Activated CD8-positive, alpha-beta memory T cell treated with anti-CD3 and anti-CD28 coated beads, Interleukin-2, amount 50 U/mL, for 24 hours (primary cell): ENCODE results near the gene ZBTB11.
A peak's percentile ranks its signal among the peaks of the same experiment; 100 is the strongest.
"Not testable (repeated sequence)": the region's sequence is repeated elsewhere in the genome, so short reads cannot be mapped to it uniquely, and the experiment has no call there.

Experiments used
- DNase-seq: peaks from one replicate; pipeline ENCODE4 v3.0.0-alpha.2; 2020; ENCODE audit errors: extremely low read depth

Gene ZBTB11

DNA sequence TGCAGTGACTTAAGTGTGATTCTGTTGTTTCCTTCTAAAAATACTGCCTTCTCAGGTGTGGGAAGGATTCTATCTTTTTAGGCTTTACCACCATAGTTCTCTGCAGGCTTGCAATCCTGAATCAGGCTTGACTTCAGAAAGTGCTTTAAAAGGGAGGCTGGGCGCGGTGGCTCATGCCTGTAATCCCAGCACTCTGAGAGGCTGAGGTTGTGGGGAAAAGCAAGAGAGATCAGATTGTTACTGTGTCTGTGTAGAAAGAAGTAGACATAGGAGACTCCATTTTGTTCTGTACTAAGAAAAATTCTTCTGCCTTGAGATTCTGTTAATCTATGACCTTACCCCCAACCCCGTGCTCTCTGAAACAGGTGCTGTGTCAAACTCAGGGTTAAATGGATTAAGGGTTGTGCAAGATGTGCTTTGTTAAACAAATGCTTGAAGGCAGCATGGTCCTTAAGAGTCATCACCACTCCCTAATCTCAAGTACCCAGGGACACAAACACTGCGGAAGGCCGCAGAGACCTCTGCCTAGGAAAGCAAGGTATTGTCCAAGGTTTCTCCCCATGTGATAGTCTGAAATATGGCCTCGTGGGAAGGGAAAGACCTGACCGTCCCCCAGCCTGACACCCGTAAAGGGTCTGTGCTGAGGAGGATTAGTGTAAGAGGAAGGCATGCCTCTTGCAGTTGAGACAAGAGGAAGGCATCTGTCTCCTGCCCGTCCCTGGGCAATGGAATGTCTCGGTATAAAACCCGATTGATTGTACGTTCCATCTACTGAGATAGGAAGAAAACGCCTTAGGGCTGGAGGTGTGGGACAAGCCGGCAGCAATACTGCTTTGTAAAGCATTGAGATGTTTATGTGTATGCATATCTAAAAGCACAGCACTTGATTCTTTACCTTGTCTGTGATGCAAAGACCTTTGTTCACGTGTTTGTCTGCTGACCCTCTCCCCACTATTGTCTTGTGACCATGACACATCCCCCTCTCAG lies 15.0 kb upstream of the ZBTB11 start:
- not testable (repeated sequence) for DNase-seq

DNA sequence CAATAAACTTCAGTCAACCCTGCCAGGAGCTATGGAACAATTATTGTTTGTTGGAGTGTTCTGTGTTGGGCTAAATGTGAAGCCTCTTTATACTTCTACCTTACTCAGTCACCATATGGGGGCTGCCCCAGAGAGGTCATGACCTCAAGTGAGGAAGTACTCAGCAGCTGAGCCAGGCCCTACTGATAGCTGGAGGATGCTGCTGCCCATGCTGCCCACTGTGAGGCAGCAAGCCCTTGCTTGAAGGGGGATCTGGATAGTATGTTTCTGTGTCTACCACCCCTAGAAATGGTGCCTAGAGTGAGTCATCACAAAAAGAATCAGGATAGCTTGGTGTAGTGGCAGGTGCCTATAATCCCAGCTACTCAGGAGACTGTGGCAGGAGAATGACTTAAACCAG lies 14.0 kb upstream of the ZBTB11 start:
- no peak for DNase-seq

DNA sequence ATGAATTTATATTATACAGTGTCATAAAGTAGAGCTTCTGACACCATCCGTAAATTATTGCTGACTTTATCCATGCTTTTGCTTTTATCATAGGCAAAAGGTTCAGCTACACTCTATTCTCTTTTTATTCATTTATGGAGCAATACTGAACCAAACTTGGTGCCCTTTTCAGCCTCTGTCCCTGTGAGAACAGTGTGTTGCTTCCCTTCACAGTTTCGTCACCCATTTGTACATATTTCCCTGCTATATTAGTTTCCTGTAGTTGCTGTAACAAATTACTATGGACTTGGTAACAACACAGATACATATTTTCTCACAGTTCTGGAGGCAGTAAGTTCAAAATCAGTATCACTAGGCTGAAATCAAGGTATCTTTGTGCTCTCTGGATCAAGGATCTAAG lies 12.4 kb upstream of the ZBTB11 start:
- DNase-seq: no peak

DNA sequence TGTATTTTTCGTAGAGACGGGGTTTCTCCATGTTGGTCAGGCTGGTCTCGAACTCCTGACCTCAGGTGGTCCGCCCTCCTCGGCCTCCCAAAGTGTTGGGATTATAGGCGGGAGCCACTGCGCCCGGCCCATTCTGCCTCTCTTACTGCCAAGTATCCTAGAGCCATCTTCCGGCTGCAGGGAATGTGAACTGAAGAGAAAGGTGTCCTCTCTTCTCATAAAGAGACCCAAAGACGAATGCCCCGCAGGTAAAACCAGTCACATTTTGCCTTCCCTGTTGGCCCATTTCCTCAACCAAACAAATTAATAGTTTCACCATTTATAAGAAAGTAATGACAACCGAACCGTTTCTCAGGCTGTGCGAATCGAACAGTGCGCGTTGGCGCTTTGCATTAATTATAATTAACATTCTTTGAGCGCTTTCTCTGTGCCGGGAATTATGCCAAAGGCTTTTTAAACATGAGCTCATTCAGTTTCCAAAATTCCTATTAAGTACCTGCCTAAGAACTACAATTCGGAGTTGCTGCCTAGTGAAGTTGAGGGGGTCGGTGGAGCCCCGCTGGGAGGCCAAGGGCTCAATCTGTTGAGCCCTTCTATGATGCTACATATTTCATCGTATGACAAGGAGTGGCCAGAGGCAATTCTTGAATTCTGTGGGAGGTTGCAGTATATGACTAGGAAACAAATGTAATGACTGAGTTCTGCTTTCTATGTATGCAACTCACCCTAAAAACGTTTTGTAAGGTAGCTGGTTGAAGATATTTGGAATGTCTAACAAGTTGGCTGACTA lies 10.4 kb upstream of the ZBTB11 start:
- no peak for DNase-seq

GRCh38 chr3:101685870-101686307 lies 9.0 kb upstream of the ZBTB11 start:
- no peak for DNase-seq

GRCh38 chr3:101685050-101685400 lies 8.1 kb upstream of the ZBTB11 start:
- DNase-seq: no peak

GRCh38 chr3:101680466-101680865 lies 3.5 kb upstream of the ZBTB11 start:
- no peak for DNase-seq

DNA sequence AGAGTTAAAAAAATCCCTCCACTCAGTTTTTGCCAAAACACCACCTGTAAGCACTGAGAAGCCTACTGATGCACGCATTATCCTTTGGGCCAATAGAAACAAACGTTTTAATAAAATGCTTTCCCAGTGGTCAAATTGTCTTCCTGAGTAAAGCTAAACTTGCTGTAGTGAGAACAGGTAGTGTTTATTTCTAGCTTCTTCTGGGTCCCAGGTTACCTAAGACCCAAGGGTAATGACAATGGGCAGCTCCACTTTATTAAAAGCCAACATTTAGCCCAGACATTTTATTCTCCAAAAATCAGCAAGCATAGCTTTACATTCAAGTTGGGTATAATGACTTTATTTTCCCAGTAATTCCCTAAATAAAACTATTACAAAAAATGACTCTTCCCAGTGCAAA lies 1.9 kb upstream of the ZBTB11 start:
- DNase-seq: not testable (repeated sequence)

DNA sequence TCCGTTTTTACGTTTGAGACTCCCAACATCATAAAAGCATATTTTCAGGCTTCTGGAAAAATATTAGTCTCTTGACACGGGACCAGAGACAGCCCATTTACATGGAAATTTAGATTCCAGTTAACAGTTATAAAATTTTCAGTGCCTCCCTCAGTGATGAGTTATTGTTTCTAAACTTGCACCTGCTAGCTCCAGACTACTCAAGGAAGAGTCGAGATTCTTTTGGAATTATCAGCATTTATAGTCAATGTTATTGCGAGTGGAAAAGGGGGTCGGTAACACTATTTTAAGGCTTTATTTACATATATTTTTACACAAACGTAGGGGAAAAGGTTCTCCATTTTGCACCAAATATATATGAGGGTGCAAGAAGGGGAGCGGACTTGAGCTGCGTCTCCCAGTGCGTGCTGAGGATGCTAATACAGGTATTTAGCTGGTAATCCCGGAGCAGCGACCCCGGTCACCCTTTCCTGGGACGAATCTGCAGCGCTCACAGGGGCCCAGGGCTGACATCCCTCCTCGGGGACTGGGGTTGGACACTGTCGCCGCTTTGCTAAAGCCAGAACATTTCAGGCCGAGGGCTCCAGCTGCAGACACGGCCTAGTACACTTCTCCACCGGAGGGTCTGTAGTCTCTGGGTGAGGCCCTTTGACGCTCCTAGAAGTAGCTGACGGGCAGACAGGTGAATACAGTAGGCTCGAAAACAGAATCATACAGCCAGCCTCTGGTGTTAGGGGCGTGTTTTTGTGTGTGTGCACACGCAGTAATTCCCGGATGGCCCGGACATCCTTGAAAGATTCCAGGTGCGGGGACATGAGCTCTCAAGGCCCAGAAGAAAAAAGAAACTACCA lies 729 bp upstream of the ZBTB11 start:
- no peak for DNase-seq

- DNase-seq: peak; percentile 89
Measured at GRCh38 chr3:101676216-101676764, 642 bp downstream of the ZBTB11 start.

DNA sequence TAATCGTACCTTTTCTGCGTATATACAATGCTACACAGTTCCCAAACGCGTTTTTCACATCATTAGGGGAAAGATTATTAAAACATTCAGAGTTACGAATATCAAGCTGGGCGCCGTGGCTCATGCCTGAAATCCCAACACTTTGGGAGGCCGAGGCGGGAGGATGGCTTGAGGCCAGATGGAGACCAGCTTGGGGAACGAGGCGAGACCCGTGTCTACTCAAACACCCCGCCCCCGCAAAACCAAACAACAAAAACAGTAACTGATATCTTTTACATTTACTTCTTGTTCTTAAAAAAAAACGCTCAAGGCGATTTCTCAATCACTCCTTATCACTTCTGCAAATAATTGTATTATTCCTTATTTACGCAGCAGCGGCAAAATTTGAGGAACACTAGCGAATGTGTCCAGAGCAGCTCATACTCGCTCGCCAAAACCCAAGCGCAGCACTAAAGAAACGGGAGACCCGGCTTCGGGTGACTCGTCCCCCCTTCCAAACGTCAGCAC lies 1.2 kb downstream of the ZBTB11 start:
- DNase-seq: no peak

- no peak for DNase-seq
Measured at GRCh38 chr3:101674518-101674917, 2.4 kb downstream of the ZBTB11 start.

- DNase-seq: no peak
Measured at GRCh38 chr3:101673953-101674352, 3.0 kb downstream of the ZBTB11 start.

DNA sequence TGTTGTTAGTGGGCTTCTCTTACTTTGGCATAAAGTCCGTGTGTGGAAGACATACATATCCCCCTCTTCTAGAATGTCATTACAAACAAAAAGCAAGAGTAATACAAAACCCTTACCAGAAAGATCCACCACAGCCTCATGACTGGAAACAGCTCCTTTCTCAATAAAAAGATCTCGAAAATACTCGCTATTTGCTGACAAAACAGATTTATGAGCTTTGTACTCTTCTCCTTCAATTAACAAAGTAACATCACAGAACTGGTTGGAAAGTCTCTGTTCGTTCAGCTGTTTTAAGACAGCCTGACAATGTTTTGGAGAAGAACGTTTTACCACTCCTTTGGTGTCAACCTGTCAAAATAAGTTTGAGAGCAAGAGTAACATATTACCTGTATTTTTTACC lies 5.9 kb downstream of the ZBTB11 start:
- no peak for DNase-seq

DNA sequence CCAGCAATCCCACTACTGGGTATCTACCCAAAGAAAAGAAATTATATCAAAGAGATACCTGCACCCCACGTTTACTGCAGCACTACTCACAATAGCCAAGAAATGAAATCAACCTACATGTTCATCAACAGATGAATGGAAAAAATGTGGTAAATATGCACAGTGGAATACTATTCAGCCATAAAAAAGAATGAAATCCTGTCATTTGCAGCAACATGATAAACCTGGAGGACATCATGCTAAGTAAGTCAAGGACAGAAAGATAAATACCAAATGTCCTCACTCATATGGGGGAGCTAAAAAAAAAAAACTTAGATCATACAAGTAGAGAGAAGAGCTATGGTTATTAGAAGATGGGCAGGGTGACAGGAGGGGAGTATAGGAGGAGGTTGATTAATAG lies 9.1 kb downstream of the ZBTB11 start:
- no peak for DNase-seq

GRCh38 chr3:101667331-101667730 lies 9.6 kb downstream of the ZBTB11 start:
- no peak for DNase-seq

DNA sequence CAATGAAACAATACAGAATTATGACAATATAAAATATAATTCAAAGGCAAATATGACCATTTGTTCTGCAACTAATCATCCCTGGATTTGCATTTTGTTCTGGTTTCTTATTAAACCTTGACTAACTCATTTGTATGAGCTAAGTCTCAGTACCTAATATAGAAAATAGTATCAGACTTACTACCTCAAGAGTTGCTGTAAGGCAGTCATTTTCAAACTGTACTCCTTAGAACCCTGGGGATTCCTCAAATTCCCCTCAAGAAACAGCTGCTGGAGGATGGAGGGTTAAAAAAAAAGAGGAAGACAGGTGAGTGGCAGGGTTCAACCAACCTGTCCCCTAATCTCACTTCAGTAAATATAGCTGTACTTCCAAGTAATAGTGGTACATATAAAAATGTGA lies 11.1 kb downstream of the ZBTB11 start:
- no peak for DNase-seq

GRCh38 chr3:101665357-101665756 lies 11.6 kb downstream of the ZBTB11 start:
- no peak for DNase-seq

DNA sequence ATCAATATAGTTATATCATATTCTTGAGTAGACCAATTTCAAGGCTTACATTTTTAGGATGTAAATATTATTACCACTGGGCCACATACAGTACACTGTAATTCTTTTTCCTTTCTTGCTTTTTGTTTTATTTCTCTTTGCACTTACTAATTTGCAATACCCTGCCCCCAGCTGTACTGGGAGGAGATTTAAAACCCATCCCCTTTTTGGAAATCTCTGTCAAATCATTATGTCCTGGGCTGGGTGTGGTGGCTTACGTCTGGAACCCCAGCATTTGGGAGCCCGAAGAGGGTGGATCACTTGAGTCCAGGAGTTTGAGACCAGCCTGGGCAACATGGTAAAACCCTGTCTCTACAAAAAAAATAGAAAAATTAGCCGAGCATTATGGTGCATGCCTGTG lies 16.2 kb downstream of the ZBTB11 start:
- DNase-seq: no peak

GRCh38 chr3:101656651-101657050 lies 20.3 kb downstream of the ZBTB11 start:
- no peak for DNase-seq

GRCh38 chr3:101646726-101647125 lies 30.2 kb downstream of the ZBTB11 start:
- no peak for DNase-seq
